ENCODE measurements around the gene ZDHHC3. TPM values are rescaled to one million over a fixed set of nuclear protein-coding genes. Genes with fewer than 3 reads are reported as not detected.

Gene ZDHHC3
- total RNA-seq, 2 experiments from 2014 or later: 39.1 to 39.5 TPM

DNA sequence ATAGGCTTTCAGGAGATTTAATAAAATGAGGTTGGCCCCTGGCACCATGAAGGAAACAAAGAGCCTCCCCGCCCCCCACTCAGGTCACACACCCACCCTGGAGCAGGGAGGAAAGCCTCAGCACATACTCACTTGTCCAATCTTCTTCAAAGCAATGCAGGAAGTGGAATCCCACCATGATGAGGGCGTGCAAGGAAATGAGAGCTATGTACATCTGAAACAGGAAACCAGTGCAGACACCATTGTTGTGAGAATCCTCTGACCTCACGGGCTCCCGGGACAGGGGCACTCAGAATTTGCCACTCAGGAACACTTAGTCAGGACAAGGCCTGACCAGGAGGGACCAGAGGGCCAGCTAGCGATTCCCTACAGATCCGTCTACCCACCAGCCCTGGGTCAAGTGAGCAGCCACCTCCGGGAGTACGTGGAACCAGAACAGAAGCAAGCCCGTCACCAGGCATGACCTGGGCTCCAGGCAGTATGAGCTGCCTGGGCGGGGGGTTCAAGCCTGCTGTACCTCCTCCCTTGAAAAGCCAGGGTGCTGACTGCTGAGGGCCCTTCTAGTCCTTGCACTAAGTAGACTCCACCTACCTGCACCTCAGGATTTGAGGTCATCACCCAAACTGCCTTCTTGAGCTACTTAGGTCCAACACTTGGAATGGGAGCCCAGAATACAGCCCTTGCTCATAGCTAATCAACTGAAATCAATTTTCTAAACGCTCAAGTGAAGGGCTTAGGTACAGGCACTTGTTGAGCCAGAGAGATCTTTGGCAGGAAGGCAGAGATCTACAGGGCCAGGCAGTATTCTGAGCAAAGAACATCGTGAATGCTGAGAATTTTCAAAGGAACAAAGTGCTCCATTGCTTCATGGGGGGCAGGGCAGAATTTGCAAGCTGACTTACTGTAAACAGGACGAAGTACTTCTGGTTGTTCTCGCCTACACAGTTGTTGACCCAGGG lies 42.7 kb downstream of the ZDHHC3 start:
- Mint-ChIP-seq H3K9me3 (no peaks in the 10 kb centered on the region), H3K4me1 (no peaks in the 10 kb centered on the region), H3K4me3 (no peak overlapping the region), H3K27ac (no peak overlapping the region), H3K36me3 (peaks cover 13% of the 10 kb centered on the region), H3K27me3 (no peaks in the 10 kb centered on the region)
- no peak for DNase-seq

GRCh38 chr3:44932271-44932670 lies 43.7 kb downstream of the ZDHHC3 start:
- no peak overlapping the region for H3K4me3 Mint-ChIP-seq
- no peaks in the 10 kb centered on the region for H3K4me1 Mint-ChIP-seq
- no peak for DNase-seq
- H3K27me3 Mint-ChIP-seq: no peaks in the 10 kb centered on the region
- peaks cover 9% of the 10 kb centered on the region for H3K36me3 Mint-ChIP-seq
- H3K27ac Mint-ChIP-seq: no peak overlapping the region
- H3K9me3 Mint-ChIP-seq: no peaks in the 10 kb centered on the region

GRCh38 chr3:44931791-44932190 lies 44.2 kb downstream of the ZDHHC3 start:
- peaks cover 9% of the 10 kb centered on the region for H3K36me3 Mint-ChIP-seq
- no peaks in the 10 kb centered on the region for H3K4me1 Mint-ChIP-seq

DNA sequence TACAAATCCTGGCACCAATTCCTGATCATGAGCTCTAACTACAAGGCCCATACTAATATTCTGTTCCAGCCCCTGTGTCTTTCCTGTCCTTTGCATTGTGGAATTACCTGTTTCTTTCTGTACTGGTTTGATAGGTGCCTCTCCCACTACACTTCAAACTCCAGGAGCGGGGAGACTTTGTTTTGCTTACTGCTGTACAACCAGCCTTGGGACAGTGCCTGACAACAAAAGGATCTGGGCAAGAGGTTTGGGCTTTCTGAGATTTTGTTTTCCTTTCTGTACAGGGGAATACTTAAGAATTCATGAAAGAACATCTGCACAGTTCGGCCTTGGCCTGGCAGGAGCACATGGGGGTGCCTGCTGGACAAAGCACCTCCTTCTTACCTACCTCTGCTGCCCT lies 45.1 kb downstream of the ZDHHC3 start:
- DNase-seq: no peak
- Mint-ChIP-seq H3K4me1 (no peaks in the 10 kb centered on the region), H3K9me3 (no peaks in the 10 kb centered on the region), H3K4me3 (no peak overlapping the region), H3K27me3 (no peaks in the 10 kb centered on the region), H3K27ac (no peak overlapping the region), H3K36me3 (peaks cover 9% of the 10 kb centered on the region)

More at GRCh38 chr3:44931791-44932190, 44.2 kb downstream of the ZDHHC3 start:
- DNase-seq: no peak
- Mint-ChIP-seq H3K27me3 (no peaks in the 10 kb centered on the region), H3K9me3 (no peaks in the 10 kb centered on the region), H3K4me3 (no peak overlapping the region), H3K27ac (no peak overlapping the region)

- Mint-ChIP-seq H3K27ac (no peak overlapping the region), H3K4me1 (no peaks in the 10 kb centered on the region), H3K27me3 (no peaks in the 10 kb centered on the region), H3K9me3 (no peaks in the 10 kb centered on the region), H3K36me3 (peaks cover 6% of the 10 kb centered on the region), H3K4me3 (no peak overlapping the region)
- no peak for DNase-seq
These were observed 46.2 kb downstream of the ZDHHC3 start for GRCh38 chr3:44929782-44930181.

- H3K27me3 Mint-ChIP-seq: no peaks in the 10 kb centered on the region
- peak overlapping the region; percentile 4 for H3K27ac Mint-ChIP-seq
- H3K9me3 Mint-ChIP-seq: no peaks in the 10 kb centered on the region
- no peaks in the 10 kb centered on the region for H3K4me1 Mint-ChIP-seq
- peaks cover 6% of the 10 kb centered on the region for H3K36me3 Mint-ChIP-seq
- H3K4me3 Mint-ChIP-seq: no peak overlapping the region
- DNase-seq: no peak
These were observed 48.6 kb downstream of the ZDHHC3 start for GRCh38 chr3:44927371-44927770.

DNA sequence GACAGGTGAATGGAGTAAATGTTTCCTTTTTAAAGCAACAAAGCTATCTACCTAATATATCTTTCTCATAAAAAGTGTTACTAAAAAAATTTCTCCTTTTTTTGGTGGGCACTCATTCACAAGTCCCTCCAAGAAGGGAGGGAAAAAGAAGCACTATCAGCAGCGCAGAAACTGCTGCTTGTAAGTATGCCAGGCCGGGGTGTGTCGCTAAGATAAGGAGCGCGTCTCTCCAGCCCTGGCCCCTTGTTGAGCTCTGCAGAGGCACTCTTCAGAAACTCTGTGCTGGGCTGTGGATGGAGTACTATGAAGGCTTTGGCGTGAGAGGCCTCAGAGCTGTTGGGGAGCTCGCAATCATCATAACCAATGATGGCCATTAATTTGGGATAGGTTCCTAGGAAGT lies 49.1 kb downstream of the ZDHHC3 start:
- Mint-ChIP-seq H3K4me3 (no peak overlapping the region), H3K9me3 (no peaks in the 10 kb centered on the region), H3K36me3 (peaks cover 6% of the 10 kb centered on the region), H3K27me3 (no peaks in the 10 kb centered on the region), H3K27ac (peak overlapping the region; percentile 4), H3K4me1 (no peaks in the 10 kb centered on the region)
- no peak for DNase-seq

- no peak for DNase-seq
- Mint-ChIP-seq H3K4me3 (no peak overlapping the region), H3K4me1 (no peaks in the 10 kb centered on the region), H3K9me3 (no peaks in the 10 kb centered on the region), H3K27me3 (no peaks in the 10 kb centered on the region), H3K27ac (no peak overlapping the region), H3K36me3 (peaks cover 6% of the 10 kb centered on the region)
These were observed 49.8 kb downstream of the ZDHHC3 start for GRCh38 chr3:44926172-44926571.

DNA sequence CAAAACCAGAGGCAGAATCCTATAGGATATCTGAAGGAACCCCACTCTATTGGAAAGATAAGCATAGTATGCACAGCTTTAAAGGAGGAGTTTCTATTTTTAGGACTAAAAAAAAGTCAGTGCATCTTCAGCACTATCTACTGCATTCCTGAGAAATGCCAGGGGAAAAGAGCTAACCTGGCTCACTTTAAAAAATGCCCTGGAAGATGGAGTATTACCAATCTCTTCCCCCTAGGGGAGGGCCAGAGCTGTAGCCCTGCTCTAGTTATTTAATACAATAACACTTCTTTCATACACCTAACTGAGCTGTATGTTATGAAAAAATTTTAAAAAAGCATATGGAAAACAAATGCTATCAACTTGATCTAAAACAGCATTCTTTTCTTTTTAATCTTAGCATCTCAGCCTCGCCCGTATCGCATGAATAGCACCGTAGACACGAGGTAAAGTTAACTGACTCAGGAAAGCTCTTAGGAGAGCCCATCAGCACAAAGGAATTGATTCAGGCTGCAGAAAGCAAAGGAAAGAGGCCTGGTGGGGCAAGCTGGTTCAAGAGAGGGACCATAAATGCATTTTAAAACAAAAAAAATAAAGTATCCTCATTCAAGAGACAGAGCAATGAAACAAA lies 51.4 kb downstream of the ZDHHC3 start:
- no peak overlapping the region for H3K4me3 Mint-ChIP-seq
- no peaks in the 10 kb centered on the region for H3K27me3 Mint-ChIP-seq
- no peaks in the 10 kb centered on the region for H3K9me3 Mint-ChIP-seq
- no peaks in the 10 kb centered on the region for H3K4me1 Mint-ChIP-seq
- H3K36me3 Mint-ChIP-seq: peaks cover 6% of the 10 kb centered on the region
- no peak overlapping the region for H3K27ac Mint-ChIP-seq
- no peak for DNase-seq

GRCh38 chr3:44923632-44924456 lies 52.1 kb downstream of the ZDHHC3 start:
- Mint-ChIP-seq H3K27ac (no peak overlapping the region), H3K4me3 (no peak overlapping the region), H3K9me3 (no peaks in the 10 kb centered on the region), H3K27me3 (no peaks in the 10 kb centered on the region), H3K4me1 (no peaks in the 10 kb centered on the region), H3K36me3 (peaks cover 6% of the 10 kb centered on the region)
- DNase-seq: no peak

DNA sequence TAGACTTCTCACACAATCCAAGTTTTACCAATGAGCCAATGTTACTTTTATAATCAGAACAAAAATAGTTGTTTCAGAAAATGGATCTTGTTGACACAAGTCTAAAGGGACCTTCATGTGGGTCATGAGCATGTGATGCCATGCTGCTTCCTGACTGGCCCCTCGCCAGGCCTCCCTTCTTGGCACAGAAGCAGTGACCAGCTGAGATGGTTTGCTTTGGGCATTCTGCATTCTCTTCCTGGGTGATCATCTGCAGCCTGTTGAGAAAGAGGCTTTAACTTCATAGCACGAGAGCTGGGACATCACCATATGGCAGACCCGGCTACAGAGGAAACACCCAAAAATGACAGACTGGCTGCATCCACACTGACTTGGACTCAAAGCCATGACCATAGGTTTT lies 55.9 kb downstream of the ZDHHC3 start:
- H3K4me1 Mint-ChIP-seq: no peaks in the 10 kb centered on the region
- DNase-seq: no peak
- no peaks in the 10 kb centered on the region for H3K36me3 Mint-ChIP-seq
- H3K27ac Mint-ChIP-seq: no peak overlapping the region
- H3K4me3 Mint-ChIP-seq: no peak overlapping the region
- no peaks in the 10 kb centered on the region for H3K9me3 Mint-ChIP-seq
- H3K27me3 Mint-ChIP-seq: no peaks in the 10 kb centered on the region

DNA sequence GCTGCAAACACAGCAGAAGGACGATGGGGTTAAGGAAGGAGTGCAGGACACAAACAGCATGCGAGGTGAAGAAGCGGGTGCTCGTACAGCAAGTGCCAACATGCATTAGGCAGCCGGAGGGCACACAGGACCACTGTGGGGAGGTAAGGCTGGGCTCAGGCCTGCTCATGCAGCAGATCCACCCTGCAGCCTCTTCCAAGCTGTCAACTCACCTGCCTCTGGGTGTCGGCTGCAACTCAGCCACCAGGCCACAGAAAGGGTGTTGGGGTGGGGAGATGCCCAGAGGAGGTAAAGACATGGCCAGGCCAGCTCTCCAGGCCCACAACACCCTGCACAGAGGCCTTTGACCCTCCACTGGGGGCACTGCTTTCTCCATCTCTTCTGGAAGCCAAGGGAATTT lies 57.4 kb downstream of the ZDHHC3 start:
- no peak for DNase-seq
- Mint-ChIP-seq H3K27ac (no peak overlapping the region), H3K27me3 (no peaks in the 10 kb centered on the region), H3K4me3 (no peak overlapping the region), H3K9me3 (no peaks in the 10 kb centered on the region), H3K36me3 (no peaks in the 10 kb centered on the region), H3K4me1 (no peaks in the 10 kb centered on the region)

DNA sequence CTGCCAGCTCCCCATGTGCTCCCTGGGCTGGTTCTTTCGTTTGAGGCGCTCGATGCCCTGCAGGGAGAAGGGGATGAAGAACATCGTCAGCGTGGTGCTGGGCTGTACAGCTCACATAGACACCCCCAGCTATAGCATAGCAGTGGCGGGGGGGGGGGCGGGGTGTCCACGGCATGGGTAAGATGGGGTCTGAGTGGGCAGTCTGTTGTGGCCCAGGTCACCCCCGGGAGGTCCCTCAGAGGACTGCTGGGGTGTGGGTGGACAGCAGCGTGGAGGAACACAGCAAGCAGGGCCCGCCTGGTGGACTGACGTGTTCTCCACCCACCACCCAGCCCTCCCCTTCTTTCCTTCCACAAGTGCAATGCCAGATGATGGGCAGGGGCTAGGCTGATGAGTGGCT lies 57.9 kb downstream of the ZDHHC3 start:
- Mint-ChIP-seq H3K27ac (no peak overlapping the region), H3K4me3 (no peak overlapping the region), H3K27me3 (no peaks in the 10 kb centered on the region), H3K9me3 (no peaks in the 10 kb centered on the region), H3K4me1 (no peaks in the 10 kb centered on the region), H3K36me3 (no peaks in the 10 kb centered on the region)
- DNase-seq: no peak

- DNase-seq: no peak
- Mint-ChIP-seq H3K27ac (no peak overlapping the region), H3K4me1 (no peaks in the 10 kb centered on the region), H3K4me3 (no peak overlapping the region), H3K36me3 (no peaks in the 10 kb centered on the region), H3K9me3 (no peaks in the 10 kb centered on the region), H3K27me3 (no peaks in the 10 kb centered on the region)
These were observed 60.1 kb downstream of the ZDHHC3 start for GRCh38 chr3:44915702-44916438.

Data from activated naive CD8-positive, alpha-beta T cell treated with anti-CD3 and anti-CD28 coated beads for 36 hours (primary cell).